Sigmoid colon (tissue), 7 donors: ENCODE data around the gene CCDC194. TPM values are rescaled to one million over a fixed set of nuclear protein-coding genes. Genes with fewer than 3 reads are reported as not detected.

Source experiments
- DNase-seq: peaks from one replicate; pipeline ENCODE4 v3.0.0-alpha.2; 2019
- H3K27ac ChIP-seq, 4 donors: fragments of 200-600 bp; sonication (generic); one replicate each; pipeline ENCODE4 v1.5.1; 2016 to 2019; ENCODE audit warnings: mild to moderate bottlenecking in 1 of 4
- H3K27me3 ChIP-seq, 3 donors: fragments of 200-600 bp; sonication (generic); one replicate each; pipeline ENCODE4 v1.5.1; 2019; ENCODE audit warnings: mild to moderate bottlenecking in 1 of 3
- H3K36me3 ChIP-seq, 4 donors: fragments of 200-600 bp; sonication (generic); one replicate each; pipeline ENCODE4 v1.5.1; 2016 to 2019
- H3K4me1 ChIP-seq, 4 donors: fragments of 200-600 bp; sonication (generic); one replicate each; pipeline ENCODE4 v1.5.1; 2017 to 2019
- H3K4me3 ChIP-seq, 4 donors: fragments of 200-600 bp; sonication (generic); one replicate each; pipeline ENCODE4 v1.5.1; 2017 to 2019; ENCODE audit warnings: mild to moderate bottlenecking in 2 of 4, moderate library complexity in 1 of 4
- H3K9me3 ChIP-seq, 4 donors: fragments of 200-600 bp in 3 of 4; sonication (generic) in 3 of 4; one replicate each; pipeline versions ENCODE4 v1.5.1 to v1.6.1; 2013 to 2019
- EP300 ChIP-seq, 4 donors: sonication (generic); formaldehyde crosslinking; IDR thresholded peaks; one replicate each; pipeline ENCODE4 v1.6.1; 2017; ENCODE audit warnings: antibody characterized with exemption in 4 of 4
- POLR2A ChIP-seq, 2 donors: fragments of 450-650 bp; IDR thresholded peaks; one replicate each; pipeline ENCODE4 v1.6.1; 2016; ENCODE audit warnings: antibody characterized with exemption in 2 of 2, mild to moderate bottlenecking in 2 of 2, moderate library complexity in 2 of 2
- POLR2AphosphoS5 ChIP-seq, 4 donors: sonication (generic); formaldehyde crosslinking; IDR thresholded peaks; one replicate each; pipeline ENCODE4 v1.6.1; 2017; ENCODE audit warnings: antibody characterized with exemption in 4 of 4
- WGBS, 2 donors: extraction: QIAGEN DNeasy Blood & Tissue Kit; methylation state at CpG; one replicate each; pipeline ENCODE4 v1.1.7; 2013; 5-methylcytosine and 5-hydroxymethylcytosine counted together
- intact Hi-C: fragments of 100-400 bp; cut with DNase I; formaldehyde crosslinking; loops from one replicate; pipeline ENCODE4 v1.15.1; 2023
- polyA plus RNA-seq, 3 donors: library from polyadenylated mRNA; stranded (reverse); fragments of 200-250 nt; gene quantifications; one replicate each; pipeline ENCODE4 v1.2.3, GENCODE V29; 2013
- total RNA-seq, 4 donors: library from RNA; depleted of rRNA; stranded (reverse); fragments of >200 nt; gene quantifications; one replicate each; pipeline ENCODE4 v1.1.0, GENCODE V29; 2016
- TF ChIP-seq, protein P1 (sequence below), 4 experiments: fragments of 450-650 bp in 3 of 4; fragments of 200-600 bp in 1 of 4; IDR thresholded peaks; one replicate each; pipeline ENCODE4 v1.5.1; 2016 to 2019; ENCODE audit warnings: antibody characterized with exemption in 4 of 4, mild to moderate bottlenecking in 3 of 4, moderate library complexity in 2 of 4
- donor health status: healthy with polysubstance abuse.
- donor health status: Bipolar disorder and iron deficiency.
- donor health status: healthy.

Gene CCDC194
- total and polyA plus RNA-seq, 7 donors: 0.35 to 4.4 TPM; not detected in 5

DNA sequence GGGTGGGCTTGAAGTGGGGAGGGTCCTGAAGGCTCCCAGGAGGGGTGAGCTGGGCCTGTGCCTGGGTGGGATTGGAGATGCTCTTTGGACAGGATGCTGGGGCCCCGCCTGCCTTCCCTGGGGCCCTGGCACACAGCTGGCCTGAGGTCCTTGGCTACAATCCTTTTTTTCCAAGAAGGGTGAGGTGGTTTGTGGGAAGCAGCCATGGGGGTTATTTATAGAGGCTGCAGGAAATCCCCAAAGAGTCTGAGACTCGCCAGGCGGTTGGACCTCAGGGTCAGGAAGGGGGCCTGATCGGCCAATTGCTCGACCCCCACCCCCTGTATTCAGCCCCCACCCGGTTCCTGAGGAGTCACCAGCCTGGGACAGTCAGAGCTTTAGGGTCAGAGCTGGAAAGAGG is 46.6 kb downstream of the CCDC194 start:
- no peak for DNase-seq
- H3K36me3 ChIP-seq: peaks cover 0 to 2% (median 0%) of the 10 kb centered on the region in 4 donors
- H3K27me3 ChIP-seq: peaks cover 0 to 24% (median 0%) of the 10 kb centered on the region in 3 donors
- H3K9me3 ChIP-seq: no peaks in the 10 kb centered on the region
- intact Hi-C loops: no loop called here
- H3K4me3 ChIP-seq: no peak overlapping the region
- TF ChIP-seq, protein P1, sequence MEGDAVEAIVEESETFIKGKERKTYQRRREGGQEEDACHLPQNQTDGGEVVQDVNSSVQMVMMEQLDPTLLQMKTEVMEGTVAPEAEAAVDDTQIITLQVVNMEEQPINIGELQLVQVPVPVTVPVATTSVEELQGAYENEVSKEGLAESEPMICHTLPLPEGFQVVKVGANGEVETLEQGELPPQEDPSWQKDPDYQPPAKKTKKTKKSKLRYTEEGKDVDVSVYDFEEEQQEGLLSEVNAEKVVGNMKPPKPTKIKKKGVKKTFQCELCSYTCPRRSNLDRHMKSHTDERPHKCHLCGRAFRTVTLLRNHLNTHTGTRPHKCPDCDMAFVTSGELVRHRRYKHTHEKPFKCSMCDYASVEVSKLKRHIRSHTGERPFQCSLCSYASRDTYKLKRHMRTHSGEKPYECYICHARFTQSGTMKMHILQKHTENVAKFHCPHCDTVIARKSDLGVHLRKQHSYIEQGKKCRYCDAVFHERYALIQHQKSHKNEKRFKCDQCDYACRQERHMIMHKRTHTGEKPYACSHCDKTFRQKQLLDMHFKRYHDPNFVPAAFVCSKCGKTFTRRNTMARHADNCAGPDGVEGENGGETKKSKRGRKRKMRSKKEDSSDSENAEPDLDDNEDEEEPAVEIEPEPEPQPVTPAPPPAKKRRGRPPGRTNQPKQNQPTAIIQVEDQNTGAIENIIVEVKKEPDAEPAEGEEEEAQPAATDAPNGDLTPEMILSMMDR (IDR thresholded peaks at IDR 0.05): no peak
- TF ChIP-seq POLR2AphosphoS5 (IDR thresholded peaks at IDR 0.05) (peak in 2 of 4 donors; percentile 12 to 18), EP300 (IDR thresholded peaks at IDR 0.05) (no peak), POLR2A (IDR thresholded peaks at IDR 0.05) (no peak)
- peaks cover 0 to 25% (median 12%) of the 10 kb centered on the region in 4 donors for H3K4me1 ChIP-seq
- 28 to 43% methylated on average over 6 of the region's 6 CpGs for WGBS, 2 donors
- peak overlapping the region; percentile 12 to 63 (median 44) for H3K27ac ChIP-seq

DNA sequence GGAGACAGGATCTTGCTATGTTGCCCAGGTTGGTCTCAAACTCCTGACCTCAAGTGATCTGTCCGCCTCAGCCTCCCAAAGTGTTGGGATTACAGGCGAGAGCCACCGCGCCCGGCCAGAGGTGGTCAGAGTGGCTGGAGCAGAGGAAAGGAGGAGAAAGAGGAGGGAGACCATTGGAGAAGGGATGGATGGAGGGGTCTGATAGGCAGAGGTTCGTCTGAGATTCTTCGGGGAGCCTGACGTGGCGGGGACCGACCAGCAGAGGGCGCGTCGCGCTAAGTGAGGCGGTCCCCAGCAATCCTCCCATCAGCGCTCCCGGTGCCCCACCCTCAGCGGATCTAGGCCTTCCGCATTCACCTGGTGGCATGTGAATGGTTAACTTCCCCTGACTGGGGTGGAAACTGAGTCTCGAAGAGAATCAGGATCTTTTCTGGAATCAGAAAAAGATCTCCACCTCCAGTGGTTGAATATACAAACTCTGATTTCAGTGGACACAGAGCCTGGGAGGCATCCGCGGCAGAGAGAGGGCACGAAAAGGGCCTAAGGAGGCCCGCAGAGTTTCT is 47.8 kb downstream of the CCDC194 start:
- WGBS, 2 donors: 15% methylated on average over 24 of the region's 24 CpGs
- Histone ChIP-seq H3K4me1 (peaks cover 0 to 25% (median 12%) of the 10 kb centered on the region in 4 donors), H3K4me3 (no peak overlapping the region), H3K9me3 (no peaks in the 10 kb centered on the region), H3K27ac (peak overlapping the region in 3 of 4 donors; percentile 34 to 53 (median 39)), H3K27me3 (peaks cover 0 to 17% (median 0%) of the 10 kb centered on the region in 3 donors), H3K36me3 (peaks cover 0 to 14% (median 0%) of the 10 kb centered on the region in 4 donors)
- TF ChIP-seq, protein P1 (IDR thresholded peaks at IDR 0.05): peak; percentile 91 to 96 (median 94)
- no peak for TF ChIP-seq POLR2A (IDR thresholded peaks at IDR 0.05)
- DNase-seq: peak; percentile 83
- intact Hi-C loops: loop anchor here (1.0 kb wide), 1 partner anchor 40 kb away; no protein-coding TSS in a partner anchor

GRCh38 chr19:17341845-17342244 is 52.2 kb downstream of the CCDC194 start:
- DNase-seq: no peak
- Histone ChIP-seq H3K9me3 (no peaks in the 10 kb centered on the region), H3K27ac (no peak overlapping the region), H3K36me3 (peaks cover 0 to 17% (median 0%) of the 10 kb centered on the region in 4 donors), H3K4me1 (peaks cover 0 to 24% (median 15%) of the 10 kb centered on the region in 4 donors), H3K4me3 (no peak overlapping the region), H3K27me3 (no peaks in the 10 kb centered on the region)
- WGBS, 2 donors: 88 to 92% methylated on average over 7 of the region's 7 CpGs
- TF ChIP-seq POLR2AphosphoS5 (IDR thresholded peaks at IDR 0.05) (no peak), EP300 (IDR thresholded peaks at IDR 0.05) (no peak), POLR2A (IDR thresholded peaks at IDR 0.05) (no peak)
- TF ChIP-seq, protein P1 (IDR thresholded peaks at IDR 0.05): no peak
- intact Hi-C loops: no loop called here

- no peak overlapping the region for H3K27ac ChIP-seq
- no peaks in the 10 kb centered on the region for H3K9me3 ChIP-seq
- intact Hi-C loops: no loop called here
- H3K4me1 ChIP-seq: peaks cover 0 to 23% (median 14%) of the 10 kb centered on the region in 4 donors
- DNase-seq: no peak
- WGBS, 2 donors: 94% methylated on average over 15 of the region's 15 CpGs
- peaks cover 0 to 17% (median 0%) of the 10 kb centered on the region in 4 donors for H3K36me3 ChIP-seq
- no peaks in the 10 kb centered on the region for H3K27me3 ChIP-seq
- no peak for TF ChIP-seq EP300 (IDR thresholded peaks at IDR 0.05)
- no peak for TF ChIP-seq POLR2AphosphoS5 (IDR thresholded peaks at IDR 0.05)
- TF ChIP-seq, protein P1 (IDR thresholded peaks at IDR 0.05): no peak
- no peak for TF ChIP-seq POLR2A (IDR thresholded peaks at IDR 0.05)
- no peak overlapping the region for H3K4me3 ChIP-seq
These were observed 52.6 kb downstream of the CCDC194 start for GRCh38 chr19:17341386-17341785.
